ENCODE results near the gene KMT2E. TPM values are rescaled to one million over a fixed set of nuclear protein-coding genes. Genes with fewer than 3 reads are reported as not detected.

KMT2E gene
- total RNA-seq, 1 donor from 2014 or later: 109 TPM

GRCh38 chr7:105030447-105030846, 16.4 kb downstream of the KMT2E start:
- Mint-ChIP-seq H3K27ac (no peak overlapping the region), H3K4me3 (no peak overlapping the region), H3K36me3 (peaks cover 4% of the 10 kb centered on the region), H3K4me1 (peaks cover 13% of the 10 kb centered on the region), H3K9me3 (no peaks in the 10 kb centered on the region), H3K27me3 (ENCODE audit: low read depth) (no peaks in the 10 kb centered on the region)
- TF ChIP-seq CTCF (IDR thresholded peaks at IDR 0.05; ENCODE audit: unreplicated experiment): no peak
- DNase-seq (ENCODE audit: low spot score in 2 of 2, unreplicated experiment in 2 of 2): no peak

- Mint-ChIP-seq H3K36me3 (peaks cover 4% of the 10 kb centered on the region), H3K27me3 (ENCODE audit: low read depth) (no peaks in the 10 kb centered on the region), H3K9me3 (no peaks in the 10 kb centered on the region), H3K4me3 (no peak overlapping the region), H3K27ac (no peak overlapping the region), H3K4me1 (peaks cover 9% of the 10 kb centered on the region)
- no peak for DNase-seq (ENCODE audit: low spot score in 2 of 2, unreplicated experiment in 2 of 2)
- TF ChIP-seq CTCF (IDR thresholded peaks at IDR 0.05; ENCODE audit: unreplicated experiment): no peak
These were observed 18.7 kb downstream of the KMT2E start for GRCh38 chr7:105032553-105033214.

- Mint-ChIP-seq H3K9me3 (no peaks in the 10 kb centered on the region), H3K4me3 (no peak overlapping the region), H3K4me1 (peaks cover 7% of the 10 kb centered on the region), H3K36me3 (peaks cover 4% of the 10 kb centered on the region), H3K27ac (no peak overlapping the region), H3K27me3 (ENCODE audit: low read depth) (no peaks in the 10 kb centered on the region)
- TF ChIP-seq CTCF (IDR thresholded peaks at IDR 0.05; ENCODE audit: unreplicated experiment): no peak
- no peak for DNase-seq (ENCODE audit: low spot score in 2 of 2, unreplicated experiment in 2 of 2)
These were observed 21.3 kb downstream of the KMT2E start for GRCh38 chr7:105035349-105035748.

GRCh38 chr7:105036217-105037168, 22.5 kb downstream of the KMT2E start:
- H3K27ac Mint-ChIP-seq: no peak overlapping the region
- H3K36me3 Mint-ChIP-seq: peaks cover 6% of the 10 kb centered on the region
- H3K9me3 Mint-ChIP-seq: no peaks in the 10 kb centered on the region
- H3K4me3 Mint-ChIP-seq: no peak overlapping the region
- TF ChIP-seq CTCF (IDR thresholded peaks at IDR 0.05; ENCODE audit: unreplicated experiment): no peak
- peaks cover 9% of the 10 kb centered on the region for H3K4me1 Mint-ChIP-seq
- no peaks in the 10 kb centered on the region for H3K27me3 Mint-ChIP-seq (ENCODE audit: low read depth)
- no peak for DNase-seq (ENCODE audit: low spot score in 2 of 2, unreplicated experiment in 2 of 2)

GRCh38 chr7:105037319-105037718, 23.3 kb downstream of the KMT2E start:
- Mint-ChIP-seq H3K4me1 (peaks cover 9% of the 10 kb centered on the region), H3K4me3 (no peak overlapping the region), H3K27me3 (ENCODE audit: low read depth) (no peaks in the 10 kb centered on the region), H3K27ac (no peak overlapping the region), H3K9me3 (no peaks in the 10 kb centered on the region), H3K36me3 (peaks cover 8% of the 10 kb centered on the region)
- DNase-seq (ENCODE audit: low spot score in 2 of 2, unreplicated experiment in 2 of 2): no peak
- TF ChIP-seq CTCF (IDR thresholded peaks at IDR 0.05; ENCODE audit: unreplicated experiment): no peak
